HFFc6 (cell line): Measurements from ENCODE around the gene ERO1A. TPM values are rescaled to one million over a fixed set of nuclear protein-coding genes. Genes with fewer than 3 reads are reported as not detected.

Experiments used
- DNase-seq: peaks from one replicate; pipeline ENCODE4 v3.0.0-alpha.2; 2018
- H3K27ac Mint-ChIP-seq: 2 replicates; pipeline ENCODE4 v1.8.0; 2020; ENCODE audit warnings: mild to moderate bottlenecking, mixed read lengths
- H3K27me3 Mint-ChIP-seq: 2 replicates; pipeline ENCODE4 v1.8.0; 2021; ENCODE audit warnings: mild to moderate bottlenecking, moderate library complexity, mixed read lengths; ENCODE audit not compliant: insufficient read depth
- H3K36me3 Mint-ChIP-seq: 2 replicates; pipeline ENCODE4 v1.8.0; 2021; ENCODE audit warnings: low read depth, mixed read lengths
- H3K4me1 Mint-ChIP-seq: 2 replicates; pipeline ENCODE4 v1.8.0; 2020; ENCODE audit warnings: low read depth, mixed read lengths
- H3K4me3 Mint-ChIP-seq: 2 replicates; pipeline ENCODE4 v1.8.0; 2020; ENCODE audit warnings: mild to moderate bottlenecking, moderate library complexity, mixed read lengths
- H3K9me3 Mint-ChIP-seq: 2 replicates; pipeline ENCODE4 v1.8.0; 2020; ENCODE audit warnings: mild to moderate bottlenecking, mixed read lengths
- CTCF ChIP-seq: fragments of 200-600 bp; sonication (generic); IDR thresholded peaks from 2 replicates; pipeline ENCODE4 v1.5.0; 2021; ENCODE audit warnings: antibody characterized with exemption, mild to moderate bottlenecking
- total RNA-seq, 6 experiments: library from RNA; stranded (reverse); fragmentation: NEBNext Ultra II Directional; extraction: Animal tissue kit (Norgen Biotek cat#: 25700); gene quantifications; 2 replicates in 1 of 6; 3 replicates in 5 of 6; pipeline ENCODE4 v1.2.3, GENCODE V29; 2021

ERO1A gene
- total RNA-seq, 6 experiments from 2014 or later, result 55.6 to 64.8 (median 59.6) TPM

GRCh38 chr14:52694761-52695480 lies 437 bp downstream of the ERO1A start:
- peak; percentile 23 for DNase-seq
- peak overlapping the region; percentile 89 for H3K27ac Mint-ChIP-seq

GRCh38 chr14:52693532-52693931 lies 1.8 kb downstream of the ERO1A start:
- H3K4me3 Mint-ChIP-seq, result peak overlapping the region; percentile 91
- DNase-seq, result no peak
- peaks cover 34% of the 10 kb centered on the region for H3K4me1 Mint-ChIP-seq
- H3K9me3 Mint-ChIP-seq, result no peaks in the 10 kb centered on the region
- TF ChIP-seq CTCF, result no peak
- H3K27me3 Mint-ChIP-seq, result no peaks in the 10 kb centered on the region
- H3K27ac Mint-ChIP-seq, result no peak overlapping the region
- H3K36me3 Mint-ChIP-seq, result no peaks in the 10 kb centered on the region

More at GRCh38 chr14:52694761-52695480, 437 bp downstream of the ERO1A start:
- Mint-ChIP-seq H3K4me1 (peaks cover 34% of the 10 kb centered on the region), H3K36me3 (no peaks in the 10 kb centered on the region), H3K9me3 (no peaks in the 10 kb centered on the region), H3K27me3 (no peaks in the 10 kb centered on the region), H3K4me3 (peak overlapping the region; percentile 91)
- TF ChIP-seq CTCF, result no peak

DNA sequence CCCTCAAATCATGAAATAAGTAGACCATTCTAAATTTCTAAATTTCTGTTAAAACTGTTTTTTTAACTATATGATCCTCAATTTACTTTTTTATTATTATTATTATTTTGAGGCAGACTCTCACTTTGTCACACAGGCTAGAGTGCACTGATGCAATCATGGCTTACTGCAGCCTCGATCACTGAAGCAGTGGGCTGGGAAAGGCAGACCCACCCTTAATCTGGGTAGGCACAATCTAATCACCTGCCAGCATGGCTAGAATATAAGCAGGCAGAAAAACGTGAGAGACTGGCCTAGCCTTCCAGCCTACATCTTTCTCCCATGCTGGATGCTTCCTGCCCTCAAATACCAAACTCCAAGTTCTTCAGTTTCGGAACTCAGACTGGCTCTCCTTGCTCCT lies 2.3 kb downstream of the ERO1A start:
- Mint-ChIP-seq H3K9me3 (no peaks in the 10 kb centered on the region), H3K36me3 (no peaks in the 10 kb centered on the region)
- TF ChIP-seq CTCF, result no peak

DNA sequence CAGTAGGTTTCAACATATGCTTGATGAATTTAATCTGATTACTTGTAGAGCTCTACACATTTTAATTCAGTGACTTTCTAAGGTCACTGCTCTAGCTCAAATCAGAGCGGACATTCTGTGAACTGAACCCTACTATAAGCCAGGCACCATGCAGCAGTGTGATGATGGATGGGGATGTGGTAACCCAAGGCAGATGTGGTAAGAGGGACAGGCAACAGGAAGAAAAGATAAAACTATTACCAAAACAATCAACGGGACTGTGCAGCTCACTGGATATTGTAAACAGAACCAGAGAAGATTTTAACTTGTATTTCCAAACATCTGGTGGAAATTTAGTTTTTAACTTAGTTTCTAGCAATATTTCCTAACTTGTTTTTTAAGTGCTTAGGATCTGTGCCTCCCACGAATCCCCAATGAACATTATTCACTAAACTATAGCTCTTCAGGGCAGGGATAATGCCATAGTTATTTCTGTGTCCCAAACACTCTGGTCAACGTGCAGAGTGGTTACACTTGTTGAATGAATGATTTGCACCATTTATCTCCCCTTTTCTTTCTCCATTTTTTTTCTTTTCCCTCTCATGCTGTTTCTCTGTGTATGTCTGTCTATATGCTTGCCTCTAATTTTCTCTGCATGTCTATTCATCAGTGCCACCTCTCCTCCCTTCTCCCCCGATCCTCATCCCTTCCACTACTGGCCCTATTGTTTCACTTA lies 3.0 kb downstream of the ERO1A start:
- DNase-seq, result no peak
- H3K4me3 Mint-ChIP-seq, result no peak overlapping the region

More for the DNA sequence above, 2.3 kb downstream of the ERO1A start:
- H3K4me1 Mint-ChIP-seq, result peaks cover 34% of the 10 kb centered on the region
- H3K4me3 Mint-ChIP-seq, result no peak overlapping the region; the same call in 1 of the 2 replicates
- H3K27me3 Mint-ChIP-seq, result no peaks in the 10 kb centered on the region
- DNase-seq, result no peak
- H3K27ac Mint-ChIP-seq, result no peak overlapping the region

More for the DNA sequence above, 3.0 kb downstream of the ERO1A start:
- Mint-ChIP-seq H3K36me3 (no peaks in the 10 kb centered on the region), H3K4me1 (peaks cover 34% of the 10 kb centered on the region), H3K27ac (no peak overlapping the region; the same call in 1 of the 2 replicates), H3K9me3 (no peaks in the 10 kb centered on the region), H3K27me3 (no peaks in the 10 kb centered on the region)
- no peak for TF ChIP-seq CTCF
